ENCODE data around the gene ADGRB3. TPM values are rescaled to one million over a fixed set of nuclear protein-coding genes. Genes with fewer than 3 reads are reported as not detected.
"Not testable (repeated sequence)": the region's sequence is repeated elsewhere in the genome, so short reads cannot be mapped to it uniquely, and the experiment has no call there.

ADGRB3 gene
- total and polyA plus RNA-seq, 2 donors from 2014 or later: 0.26 to 2.2 TPM

DNA sequence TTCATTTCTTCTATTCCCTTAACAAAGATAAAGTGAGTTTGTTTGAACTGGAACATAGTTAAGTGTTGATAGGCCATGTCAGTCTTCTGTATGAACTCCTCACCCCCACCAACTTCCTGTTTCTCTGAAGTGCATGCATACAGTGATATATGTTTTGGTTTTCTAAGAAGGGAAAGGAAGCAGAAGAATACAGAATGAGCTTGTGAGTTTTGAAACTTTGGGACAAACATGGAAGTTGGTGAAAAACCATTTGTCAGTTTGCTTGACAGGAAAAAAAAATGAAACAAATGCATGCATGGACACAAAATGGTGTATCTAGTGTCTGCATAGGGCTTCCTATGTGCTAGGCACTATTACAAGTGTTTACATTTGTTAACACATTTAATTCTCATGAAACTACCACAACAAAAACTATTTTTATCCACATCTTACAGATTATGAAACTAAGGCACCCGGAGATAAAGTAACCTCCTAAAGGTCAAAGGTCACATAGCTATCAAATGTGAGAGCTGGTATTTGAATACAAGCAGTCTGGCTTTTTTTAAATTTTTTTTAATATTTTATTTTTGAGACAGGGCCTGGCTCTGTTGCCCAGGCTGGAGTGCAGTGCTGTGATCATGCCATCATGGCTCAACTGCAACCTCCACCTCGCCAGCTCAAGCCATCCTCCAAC, 105.9 kb downstream of the ADGRB3 start:
- intact Hi-C loops (cut with DNase I): no loop called here
- no peak for FAIRE-seq

DNA sequence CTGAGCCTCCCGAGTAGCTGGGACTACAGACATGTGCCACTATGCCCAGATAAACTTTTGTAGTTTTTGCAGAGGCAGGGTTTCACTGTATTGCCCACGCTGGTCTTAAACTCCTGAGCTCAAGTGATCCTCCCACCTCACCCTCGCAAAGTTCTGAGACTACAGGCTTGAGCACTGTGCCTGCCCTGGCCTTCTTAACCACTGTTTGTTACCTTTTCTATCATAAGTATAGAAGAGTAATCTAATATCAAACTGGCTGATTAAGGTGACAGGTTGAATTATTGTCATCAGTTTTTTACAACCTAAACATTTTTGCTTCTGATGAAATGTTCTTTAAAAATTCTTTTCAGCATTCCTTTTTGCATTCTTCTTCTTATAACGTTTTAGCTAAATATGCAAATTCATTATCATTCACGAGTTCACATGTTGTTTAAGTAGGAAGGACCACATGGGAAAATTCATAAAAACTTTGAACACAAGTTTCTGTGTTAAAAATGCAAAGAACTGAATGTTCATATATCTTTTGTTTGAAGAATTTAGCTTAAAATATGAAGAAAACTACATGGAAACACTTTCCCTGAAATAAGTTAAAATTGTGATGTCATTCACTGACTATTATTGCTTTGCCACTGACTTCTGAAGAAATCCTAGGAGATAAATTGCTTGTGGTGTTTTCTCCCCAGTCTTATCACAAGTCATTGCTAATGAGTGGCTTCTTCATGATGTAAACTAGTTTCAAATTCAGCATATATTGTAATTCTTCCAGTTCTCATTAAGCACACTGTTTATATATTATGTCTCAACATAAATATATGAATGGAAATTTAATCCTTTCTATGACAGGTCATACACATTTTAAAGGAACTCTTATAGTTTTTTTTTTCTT, 106.7 kb downstream of the ADGRB3 start:
- H3K9me3 ChIP-seq (ENCODE audit: control insufficient read depth in 2 of 3, insufficient read depth in 1 of 3, low read length in 3 of 3): no peaks in the 10 kb centered on the region
- no peak overlapping the region for H3K27ac ChIP-seq (ENCODE audit: low read depth in 2 of 2, low read length in 2 of 2)
- no peak overlapping the region for H3K4me3 ChIP-seq (ENCODE audit: low read length in 3 of 3)
- H3K27me3 ChIP-seq (ENCODE audit: control insufficient read depth, insufficient read depth, low read length): no peaks in the 10 kb centered on the region
- no peak overlapping the region for H3K9ac ChIP-seq (ENCODE audit: low read length in 3 of 3)
- no peaks in the 10 kb centered on the region for H3K4me1 ChIP-seq (ENCODE audit: control insufficient read depth in 2 of 3, insufficient read depth in 2 of 3, low read depth in 1 of 3, low read length in 3 of 3)
- no peak for DNase-seq
- TF ChIP-seq, protein P1, sequence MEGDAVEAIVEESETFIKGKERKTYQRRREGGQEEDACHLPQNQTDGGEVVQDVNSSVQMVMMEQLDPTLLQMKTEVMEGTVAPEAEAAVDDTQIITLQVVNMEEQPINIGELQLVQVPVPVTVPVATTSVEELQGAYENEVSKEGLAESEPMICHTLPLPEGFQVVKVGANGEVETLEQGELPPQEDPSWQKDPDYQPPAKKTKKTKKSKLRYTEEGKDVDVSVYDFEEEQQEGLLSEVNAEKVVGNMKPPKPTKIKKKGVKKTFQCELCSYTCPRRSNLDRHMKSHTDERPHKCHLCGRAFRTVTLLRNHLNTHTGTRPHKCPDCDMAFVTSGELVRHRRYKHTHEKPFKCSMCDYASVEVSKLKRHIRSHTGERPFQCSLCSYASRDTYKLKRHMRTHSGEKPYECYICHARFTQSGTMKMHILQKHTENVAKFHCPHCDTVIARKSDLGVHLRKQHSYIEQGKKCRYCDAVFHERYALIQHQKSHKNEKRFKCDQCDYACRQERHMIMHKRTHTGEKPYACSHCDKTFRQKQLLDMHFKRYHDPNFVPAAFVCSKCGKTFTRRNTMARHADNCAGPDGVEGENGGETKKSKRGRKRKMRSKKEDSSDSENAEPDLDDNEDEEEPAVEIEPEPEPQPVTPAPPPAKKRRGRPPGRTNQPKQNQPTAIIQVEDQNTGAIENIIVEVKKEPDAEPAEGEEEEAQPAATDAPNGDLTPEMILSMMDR (IDR thresholded peaks at IDR 0.05; ENCODE audit: borderline replicate concordance, extremely low read depth, insufficient read depth): no peak
- no peaks in the 10 kb centered on the region for H3K36me3 ChIP-seq (ENCODE audit: control insufficient read depth in 2 of 3, insufficient read depth in 3 of 3, low read length in 3 of 3)
- intact Hi-C loops (cut with DNase I): no loop called here
- FAIRE-seq: no peak

More for the DNA sequence above, 105.9 kb downstream of the ADGRB3 start:
- H3K36me3 ChIP-seq (ENCODE audit: control insufficient read depth in 2 of 3, insufficient read depth in 3 of 3, low read length in 3 of 3): no peaks in the 10 kb centered on the region
- peak in 1 of 5 donors; percentile 43 for DNase-seq
- TF ChIP-seq, protein P1 (IDR thresholded peaks at IDR 0.05; ENCODE audit: borderline replicate concordance, extremely low read depth, insufficient read depth): no peak
- no peaks in the 10 kb centered on the region for H3K4me1 ChIP-seq (ENCODE audit: control insufficient read depth in 2 of 3, insufficient read depth in 2 of 3, low read depth in 1 of 3, low read length in 3 of 3)
- no peaks in the 10 kb centered on the region for H3K9me3 ChIP-seq (ENCODE audit: control insufficient read depth in 2 of 3, insufficient read depth in 1 of 3, low read length in 3 of 3)
- no peak overlapping the region for H3K9ac ChIP-seq (ENCODE audit: low read length in 3 of 3)
- H3K4me3 ChIP-seq (ENCODE audit: low read length in 3 of 3): no peak overlapping the region
- H3K27ac ChIP-seq (ENCODE audit: low read depth in 2 of 2, low read length in 2 of 2): no peak overlapping the region
- no peaks in the 10 kb centered on the region for H3K27me3 ChIP-seq (ENCODE audit: control insufficient read depth, insufficient read depth, low read length)

DNA sequence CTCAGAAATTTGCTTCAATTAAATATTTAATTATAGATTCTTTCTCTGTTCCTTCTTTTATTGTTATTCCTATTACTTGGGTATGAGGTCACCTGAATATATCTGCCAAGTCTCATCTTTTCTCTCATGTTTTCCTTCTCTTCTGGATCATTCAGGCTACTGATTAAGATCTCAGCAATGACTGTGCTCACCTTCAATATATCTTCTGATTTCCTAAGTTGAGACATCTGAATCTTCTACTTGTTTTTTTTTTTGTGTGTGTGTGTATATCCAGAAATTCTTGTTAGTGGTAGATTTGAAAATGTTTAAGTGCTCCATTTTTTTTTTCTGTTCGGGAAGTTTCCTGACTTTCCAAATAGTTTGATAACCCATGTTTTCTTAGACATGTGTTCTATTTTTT, 108.0 kb downstream of the ADGRB3 start:
- intact Hi-C loops (cut with DNase I): no loop called here
- Histone ChIP-seq H3K9me3 (ENCODE audit: control insufficient read depth in 2 of 3, insufficient read depth in 1 of 3, low read length in 3 of 3) (no peaks in the 10 kb centered on the region), H3K4me3 (ENCODE audit: low read length in 3 of 3) (no peak overlapping the region), H3K27me3 (ENCODE audit: control insufficient read depth, insufficient read depth, low read length) (no peaks in the 10 kb centered on the region), H3K4me1 (ENCODE audit: control insufficient read depth in 2 of 3, insufficient read depth in 2 of 3, low read depth in 1 of 3, low read length in 3 of 3) (no peaks in the 10 kb centered on the region), H3K36me3 (ENCODE audit: control insufficient read depth in 2 of 3, insufficient read depth in 3 of 3, low read length in 3 of 3) (no peaks in the 10 kb centered on the region), H3K9ac (ENCODE audit: low read length in 3 of 3) (no peak overlapping the region), H3K27ac (ENCODE audit: low read depth in 2 of 2, low read length in 2 of 2) (no peak overlapping the region)
- FAIRE-seq (no peak), DNase-seq (no peak)
- TF ChIP-seq, protein P1 (IDR thresholded peaks at IDR 0.05; ENCODE audit: borderline replicate concordance, extremely low read depth, insufficient read depth): no peak

DNA sequence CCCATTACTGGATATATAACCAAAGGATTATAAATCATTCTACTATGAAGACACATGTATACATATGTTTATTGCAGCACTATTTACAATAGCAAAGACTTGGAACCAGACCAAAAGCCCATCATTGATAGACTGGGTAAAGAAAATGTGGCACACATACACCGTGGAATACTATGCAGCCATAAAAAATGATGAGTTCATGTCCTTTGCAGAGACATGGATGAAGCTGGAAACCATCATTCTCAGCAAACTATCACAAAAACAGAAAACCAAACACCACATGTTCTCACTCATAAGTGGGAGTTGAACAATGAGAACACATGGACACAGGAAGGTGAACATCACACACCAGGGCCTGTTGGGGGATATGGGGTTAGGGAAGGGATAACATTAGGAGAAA, 109.3 kb downstream of the ADGRB3 start:
- intact Hi-C loops (cut with DNase I); H3K27me3 ChIP-seq (ENCODE audit: control insufficient read depth, insufficient read depth, low read length); FAIRE-seq; H3K4me3 ChIP-seq (ENCODE audit: low read length in 3 of 3); H3K36me3 ChIP-seq (ENCODE audit: control insufficient read depth in 2 of 3, insufficient read depth in 3 of 3, low read length in 3 of 3); DNase-seq; H3K4me1 ChIP-seq (ENCODE audit: control insufficient read depth in 2 of 3, insufficient read depth in 2 of 3, low read depth in 1 of 3, low read length in 3 of 3); H3K9me3 ChIP-seq (ENCODE audit: control insufficient read depth in 2 of 3, insufficient read depth in 1 of 3, low read length in 3 of 3); H3K27ac ChIP-seq (ENCODE audit: low read depth in 2 of 2, low read length in 2 of 2); H3K9ac ChIP-seq (ENCODE audit: low read length in 3 of 3): not testable (repeated sequence)

Measured in kidney (tissue), 14 donors.